PC-3 (cell line): Measurements from ENCODE around the gene DLGAP4.

Experiments used
- CTCF ChIP-seq: fragments of 300-600 bp; sonication (generic); conservative IDR thresholded peaks from 2 replicates; pipeline ENCODE4 v1.5.1; 2017; ENCODE audit warnings: antibody characterized with exemption, low read depth, mild to moderate bottlenecking, low read length
- EZH2 ChIP-seq: fragments of 300-600 bp; sonication (generic); IDR thresholded peaks from one replicate; pipeline ENCODE4 v1.6.1; 2017; ENCODE audit warnings: antibody characterized with exemption, mild to moderate bottlenecking, low read length; ENCODE audit not compliant: unreplicated experiment
- EZH2phosphoT487 ChIP-seq: fragments of 300-600 bp; sonication (generic); IDR thresholded peaks from 2 replicates; pipeline ENCODE4 v1.6.1; 2018; ENCODE audit warnings: mild to moderate bottlenecking, antibody characterized with exemption, low read length, borderline replicate concordance

DNA sequence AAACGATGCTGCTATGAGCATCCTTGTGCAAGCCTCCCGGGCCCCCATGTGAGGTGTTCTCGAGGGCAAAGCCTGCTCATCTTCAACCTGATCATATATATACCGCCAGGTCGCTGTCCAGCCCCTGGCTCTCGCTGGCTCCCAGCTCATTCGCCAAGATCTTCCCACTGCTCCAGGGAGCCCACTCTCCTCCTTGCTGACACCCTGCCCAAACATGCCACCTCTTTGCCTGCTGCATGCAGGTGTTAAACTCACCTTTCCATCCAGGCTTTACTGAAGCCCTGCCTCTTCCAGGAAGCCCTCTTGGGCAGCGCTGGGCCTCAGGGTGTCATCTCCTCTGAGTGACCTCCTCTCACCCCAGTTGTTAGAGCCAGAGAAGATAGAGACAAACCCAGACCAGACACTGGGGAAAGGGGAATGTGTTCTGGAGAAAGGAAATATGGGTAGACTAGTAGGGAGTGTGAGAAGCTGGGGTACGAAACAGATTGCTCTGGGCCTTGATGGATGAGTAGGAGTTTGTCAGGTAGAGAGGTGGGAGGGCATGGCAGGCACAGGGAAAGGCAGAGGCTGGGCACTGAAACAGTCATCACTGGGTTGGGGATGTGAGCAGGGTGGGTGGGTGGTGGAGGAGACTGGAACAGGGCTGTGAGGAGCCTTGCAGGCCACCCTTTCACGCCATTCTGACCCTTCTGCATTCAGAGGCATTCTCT is 1.2 kb upstream of the DLGAP4 start:
- TF ChIP-seq CTCF (no peak), EZH2 (no peak), EZH2phosphoT487 (no peak)
